SH-SY5Y (cell line): Measurements from ENCODE around the gene PIKFYVE.

Experiments used
- GATA2 ChIP-seq: IDR thresholded peaks from 2 replicates; pipeline ENCODE4 v1.6.1; 2011; ENCODE audit warnings: mild to moderate bottlenecking, low read depth, low read length
- GATA3 ChIP-seq: IDR thresholded peaks from 2 replicates; pipeline ENCODE4 v1.6.1; 2011; ENCODE audit warnings: low read depth, mild to moderate bottlenecking, low read length, moderate library complexity

DNA sequence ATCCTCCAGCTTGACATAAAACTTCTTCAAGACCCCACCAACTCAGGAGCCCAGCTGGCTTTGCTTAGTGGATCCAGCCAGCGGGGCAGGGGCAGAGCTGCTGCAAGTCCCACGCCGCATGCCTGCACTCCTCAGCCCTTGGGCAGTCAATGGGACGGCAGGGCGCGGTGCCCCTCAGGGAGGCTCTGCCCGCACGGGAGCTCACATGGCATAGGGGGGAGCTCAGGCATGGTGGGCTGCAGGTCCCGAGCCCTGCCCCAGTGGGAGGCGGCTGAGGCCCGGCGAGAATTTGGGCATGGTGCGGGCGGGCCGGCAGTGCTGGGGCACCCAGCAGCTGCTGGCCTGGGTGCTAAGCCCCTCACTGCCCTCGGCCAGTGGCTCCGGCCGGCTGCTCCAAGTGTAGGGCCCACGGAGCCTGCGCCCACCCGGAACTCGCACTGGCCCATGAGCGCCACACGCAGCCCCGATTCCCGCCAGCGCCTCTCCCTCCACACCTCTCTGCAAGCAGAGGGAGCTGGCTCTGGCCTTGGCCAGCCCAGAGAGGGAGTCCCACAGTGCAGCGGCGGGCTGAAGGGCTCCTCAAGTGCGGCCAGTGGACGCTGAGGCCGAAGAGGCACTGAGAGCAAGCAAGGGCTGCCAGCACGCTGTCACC lies 38.3 kb upstream of the PIKFYVE start:
- TF ChIP-seq GATA3 (no peak), GATA2 (no peak)
